Measurements from ENCODE around the gene LRPAP1.

The LRPAP1 gene

DNA sequence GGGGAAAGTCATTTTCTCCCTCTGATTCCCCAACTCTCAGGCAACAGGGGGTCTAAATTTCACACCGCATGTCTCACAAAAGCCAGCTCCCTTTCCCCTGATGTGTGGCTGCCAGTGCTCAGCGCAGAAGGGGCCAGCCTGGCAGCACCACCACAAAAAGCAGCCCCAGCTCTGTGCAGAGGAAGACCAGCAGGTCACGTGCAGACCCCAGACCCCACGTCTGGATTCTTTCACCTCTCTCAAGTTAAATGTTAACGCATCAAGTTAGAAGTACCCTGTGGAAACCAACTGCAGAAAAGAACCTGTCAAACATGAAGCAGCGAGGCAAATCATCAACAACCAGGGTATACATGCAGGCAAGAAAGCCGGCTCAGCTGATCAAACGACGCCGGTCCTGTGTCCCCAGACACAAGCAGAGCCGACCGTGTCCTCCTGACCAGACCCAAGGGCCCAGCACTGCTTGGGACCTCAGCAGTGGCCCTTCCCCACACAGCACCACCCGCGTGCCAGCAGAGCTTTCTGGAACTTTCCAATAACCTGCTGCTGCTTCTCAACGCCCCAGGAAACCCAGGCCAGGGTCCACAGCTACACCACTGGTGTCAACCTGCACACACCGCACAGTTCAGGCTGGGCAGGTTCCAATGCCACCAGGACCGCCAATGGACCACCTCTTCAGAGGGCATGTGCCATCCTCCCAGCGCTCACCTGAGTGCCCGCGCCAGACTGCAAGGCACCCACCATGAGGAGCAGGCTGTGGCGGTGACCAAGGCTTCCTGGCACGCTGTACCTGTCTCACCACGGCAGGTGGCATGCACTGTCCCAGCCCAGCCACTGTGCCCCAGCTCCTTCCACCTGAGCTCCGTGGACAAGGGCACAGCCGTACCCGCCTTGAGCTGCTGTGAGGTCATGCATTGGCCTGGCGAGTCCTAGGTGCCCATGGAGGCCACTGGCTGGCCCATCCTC lies 4.0 kb downstream of the LRPAP1 start:
- no peak for FAIRE-seq
- no peak for DNase-seq (ENCODE audit: insufficient read length, low spot score)
- TF ChIP-seq, protein P1, sequence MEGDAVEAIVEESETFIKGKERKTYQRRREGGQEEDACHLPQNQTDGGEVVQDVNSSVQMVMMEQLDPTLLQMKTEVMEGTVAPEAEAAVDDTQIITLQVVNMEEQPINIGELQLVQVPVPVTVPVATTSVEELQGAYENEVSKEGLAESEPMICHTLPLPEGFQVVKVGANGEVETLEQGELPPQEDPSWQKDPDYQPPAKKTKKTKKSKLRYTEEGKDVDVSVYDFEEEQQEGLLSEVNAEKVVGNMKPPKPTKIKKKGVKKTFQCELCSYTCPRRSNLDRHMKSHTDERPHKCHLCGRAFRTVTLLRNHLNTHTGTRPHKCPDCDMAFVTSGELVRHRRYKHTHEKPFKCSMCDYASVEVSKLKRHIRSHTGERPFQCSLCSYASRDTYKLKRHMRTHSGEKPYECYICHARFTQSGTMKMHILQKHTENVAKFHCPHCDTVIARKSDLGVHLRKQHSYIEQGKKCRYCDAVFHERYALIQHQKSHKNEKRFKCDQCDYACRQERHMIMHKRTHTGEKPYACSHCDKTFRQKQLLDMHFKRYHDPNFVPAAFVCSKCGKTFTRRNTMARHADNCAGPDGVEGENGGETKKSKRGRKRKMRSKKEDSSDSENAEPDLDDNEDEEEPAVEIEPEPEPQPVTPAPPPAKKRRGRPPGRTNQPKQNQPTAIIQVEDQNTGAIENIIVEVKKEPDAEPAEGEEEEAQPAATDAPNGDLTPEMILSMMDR (IDR thresholded peaks at IDR 0.05; ENCODE audit: insufficient read depth, missing control alignments) = no peak

DNA sequence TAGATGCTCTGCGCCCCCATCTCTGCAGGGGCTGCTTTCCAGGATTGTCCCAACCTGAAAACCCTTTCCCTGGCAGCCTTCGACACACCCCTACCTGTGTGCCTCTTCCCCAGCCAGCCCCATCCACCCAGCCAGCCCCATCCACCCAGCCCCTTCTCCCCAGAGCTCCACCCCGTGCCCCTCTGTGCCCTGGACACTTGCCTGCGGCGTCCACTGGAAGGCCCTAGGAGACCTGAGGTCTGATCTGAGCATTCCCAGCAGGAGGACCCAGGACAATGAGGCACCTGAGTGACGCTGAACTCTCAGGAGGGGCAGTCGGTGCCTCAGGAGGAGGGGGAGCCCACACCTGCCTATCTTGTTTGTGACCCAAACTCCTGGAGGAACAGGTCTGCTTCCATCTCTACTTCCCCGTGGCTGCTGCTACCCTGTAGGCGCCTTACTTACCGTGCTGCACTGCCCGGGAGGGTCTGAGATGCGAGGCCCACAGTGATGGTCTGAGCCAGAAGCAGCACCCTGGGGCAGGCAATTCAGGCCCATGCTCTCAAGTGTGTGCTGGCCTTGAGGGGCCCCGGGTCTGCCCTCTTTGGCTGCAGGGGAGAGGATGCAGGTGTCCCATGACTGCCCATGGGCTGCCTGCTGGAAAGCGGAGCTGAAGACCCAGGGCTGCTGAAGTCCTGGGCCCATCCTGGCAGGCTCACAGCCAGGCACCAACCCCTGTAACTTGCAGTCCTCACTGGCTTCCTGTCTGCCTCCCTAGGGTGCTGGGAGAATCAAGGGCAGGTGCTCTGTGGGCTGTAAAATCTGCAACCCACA lies 4.9 kb downstream of the LRPAP1 start:
- DNase-seq (ENCODE audit: insufficient read length, low spot score) (no peak), FAIRE-seq (no peak)
- TF ChIP-seq, protein P1 (IDR thresholded peaks at IDR 0.05; ENCODE audit: insufficient read depth, missing control alignments) = no peak

GRCh38 chr4:3526456-3526855 lies 5.8 kb downstream of the LRPAP1 start:
- FAIRE-seq (no peak), DNase-seq (ENCODE audit: insufficient read length, low spot score) (no peak)
- TF ChIP-seq, protein P1 (IDR thresholded peaks at IDR 0.05; ENCODE audit: insufficient read depth, missing control alignments) = no peak

DNA sequence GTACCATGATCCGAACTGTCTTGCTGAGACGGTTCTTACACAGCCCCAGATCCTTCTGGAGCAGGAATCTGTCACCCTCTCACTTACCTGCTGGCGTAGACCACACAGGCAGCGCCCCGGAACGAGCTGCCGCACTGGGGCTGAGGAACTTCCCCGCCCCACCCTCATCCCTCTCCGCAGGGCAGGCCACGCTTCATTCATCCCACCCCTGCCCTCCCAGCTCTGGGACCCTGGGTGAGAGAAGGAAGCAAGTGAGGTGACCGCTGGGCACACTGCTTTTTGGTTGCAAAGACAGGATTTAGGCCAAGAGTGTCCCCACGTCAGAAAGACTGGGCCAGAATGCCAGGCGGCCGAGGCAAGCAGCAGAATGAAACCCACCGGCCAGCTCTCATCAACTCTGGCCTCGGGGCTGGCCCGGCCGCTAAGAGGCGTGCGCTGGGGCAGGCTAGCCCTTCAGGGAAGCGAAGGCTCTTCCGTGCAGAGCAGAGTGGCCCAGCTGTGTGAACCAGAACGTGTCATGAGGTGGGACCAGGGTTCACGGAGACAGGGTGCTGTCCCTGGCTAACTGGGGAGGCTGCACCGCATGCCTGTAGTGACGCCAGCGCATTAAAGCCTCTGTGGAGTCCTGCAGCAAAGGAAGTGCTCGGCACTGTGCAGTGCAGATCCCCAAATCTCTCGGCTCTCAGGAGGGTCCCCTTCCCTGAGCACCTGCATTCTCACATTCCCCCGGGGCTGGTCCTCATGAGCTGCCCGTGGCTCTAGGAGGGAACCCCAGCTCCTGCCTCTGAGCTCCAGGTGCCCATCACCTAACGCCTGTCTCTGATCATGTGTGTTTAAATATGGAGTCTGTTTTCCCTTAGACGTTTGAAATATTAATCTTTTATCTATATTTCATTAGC lies 6.4 kb downstream of the LRPAP1 start:
- TF ChIP-seq, protein P1 (IDR thresholded peaks at IDR 0.05; ENCODE audit: insufficient read depth, missing control alignments) = no peak
- FAIRE-seq (no peak), DNase-seq (ENCODE audit: insufficient read length, low spot score) (no peak)

DNA sequence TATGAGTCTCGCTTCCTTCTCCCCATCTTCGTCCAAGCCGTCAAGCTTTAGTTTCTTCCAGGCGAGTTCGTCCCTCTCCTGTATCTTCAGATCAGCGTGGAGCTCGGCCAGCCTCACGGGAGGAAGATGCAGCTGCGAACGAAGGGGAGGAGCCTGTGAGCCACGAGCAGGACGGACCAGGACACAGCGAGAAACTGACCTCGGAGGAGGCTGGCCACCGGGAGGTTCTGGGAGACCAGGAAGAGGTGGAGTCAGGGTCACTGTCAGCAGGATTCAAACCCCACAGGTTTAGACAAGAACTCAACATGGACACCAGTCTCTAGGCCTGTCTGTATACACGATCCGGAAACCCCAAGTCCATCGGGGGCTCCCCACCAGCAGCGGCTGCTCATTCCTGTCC lies 7.3 kb downstream of the LRPAP1 start:
- TF ChIP-seq, protein P1 (IDR thresholded peaks at IDR 0.05; ENCODE audit: insufficient read depth, missing control alignments) = no peak
- DNase-seq (ENCODE audit: insufficient read length, low spot score) (no peak), FAIRE-seq (no peak)

- TF ChIP-seq, protein P1 (IDR thresholded peaks at IDR 0.05; ENCODE audit: insufficient read depth, missing control alignments) = no peak
- FAIRE-seq (no peak), DNase-seq (ENCODE audit: insufficient read length, low spot score) (no peak)
Observed at GRCh38 chr4:3524349-3524748, 7.9 kb downstream of the LRPAP1 start.

Data from D721Med (cell line).